Neural progenitor cell (in vitro differentiated cells): Measurements from ENCODE around the gene RGS12. TPM values are rescaled to one million over a fixed set of nuclear protein-coding genes. Genes with fewer than 3 reads are reported as not detected.
A peak's percentile ranks its signal among the peaks of the same experiment; 100 is the strongest.

ENCODE experiments used
- DNase-seq: peaks from one replicate; pipeline ENCODE4 v3.0.0-alpha.2; 2016; ENCODE audit warnings: low spot score
- H2AFZ ChIP-seq: fragments of 200-600 bp; sonication (generic); replicated peaks from 2 replicates; pipeline ENCODE4 v1.6.1; 2016; ENCODE audit warnings: antibody characterized with exemption
- H3F3A ChIP-seq: fragments of 200-600 bp; sonication (generic); 2 replicates; pipeline ENCODE4 v1.6.1; 2016; ENCODE audit warnings: antibody characterized with exemption, low read depth
- H3K27ac ChIP-seq: fragments of 200-600 bp; sonication (generic); 2 replicates; pipeline ENCODE4 v1.5.1; 2016; ENCODE audit warnings: mild to moderate bottlenecking
- H3K27me3 ChIP-seq: fragments of 200-600 bp; sonication (generic); 2 replicates; pipeline ENCODE4 v1.6.1; 2016; ENCODE audit warnings: mild to moderate bottlenecking, moderate library complexity
- H3K36me3 ChIP-seq: fragments of 200-600 bp; sonication (generic); 2 replicates; pipeline ENCODE4 v1.5.1; 2016
- H3K4me1 ChIP-seq: fragments of 200-600 bp; sonication (generic); 2 replicates; pipeline ENCODE4 v1.6.1; 2016; ENCODE audit warnings: mixed run types
- H3K4me2 ChIP-seq: fragments of 200-600 bp; sonication (generic); 2 replicates; pipeline ENCODE4 v1.6.1; 2016
- H3K4me3 ChIP-seq: fragments of 200-600 bp; sonication (generic); 2 replicates; pipeline ENCODE4 v1.5.1; 2016
- H3K79me2 ChIP-seq: fragments of 200-600 bp; sonication (generic); 2 replicates; pipeline ENCODE4 v1.6.1; 2016; ENCODE audit warnings: low read depth
- H3K9ac ChIP-seq: fragments of 200-600 bp; sonication (generic); 2 replicates; pipeline ENCODE4 v1.6.1; 2016
- H3K9me3 ChIP-seq: fragments of 200-600 bp; sonication (generic); 2 replicates; pipeline ENCODE4 v1.5.1; 2016; ENCODE audit warnings: low read depth
- H4K20me1 ChIP-seq: fragments of 200-600 bp; sonication (generic); 2 replicates; pipeline ENCODE4 v1.6.1; 2016; ENCODE audit warnings: low read depth
- H3K27ac Mint-ChIP-seq: 3 replicates; pipeline ENCODE4 v1.8.0; 2021; ENCODE audit warnings: mixed read lengths
- H3K27me3 Mint-ChIP-seq: 2 replicates; pipeline ENCODE4 v1.8.0; 2022; ENCODE audit warnings: low read depth, mild to moderate bottlenecking, inconsistent platforms, moderate library complexity, mixed read lengths; ENCODE audit not compliant: insufficient read depth
- H3K36me3 Mint-ChIP-seq: 3 replicates; pipeline ENCODE4 v1.8.0; 2021; ENCODE audit warnings: mixed read lengths
- H3K4me1 Mint-ChIP-seq: 3 replicates; pipeline ENCODE4 v1.8.0; 2021; ENCODE audit warnings: mixed read lengths
- H3K4me3 Mint-ChIP-seq: 3 replicates; pipeline ENCODE4 v1.8.0; 2021; ENCODE audit warnings: mild to moderate bottlenecking, moderate library complexity, mixed read lengths
- H3K9me3 Mint-ChIP-seq: 3 replicates; pipeline ENCODE4 v1.8.0; 2020; ENCODE audit warnings: mixed read lengths
- EZH2 ChIP-seq: fragments of 200-600 bp; sonication (generic); IDR thresholded peaks from 2 replicates; pipeline ENCODE4 v1.6.1; 2017; ENCODE audit warnings: antibody characterized with exemption, mild to moderate bottlenecking, moderate library complexity
- EZH2phosphoT487 ChIP-seq: fragments of 200-600 bp; sonication (generic); IDR thresholded peaks from 2 replicates; pipeline ENCODE4 v1.6.1; 2017; ENCODE audit warnings: antibody characterized with exemption
- total RNA-seq: library from RNA; depleted of rRNA; stranded (reverse); fragments of >200 nt; gene quantifications from 2 replicates; pipeline ENCODE4 v1.2.3, GENCODE V29; 2015; ENCODE audit warnings: low replicate concordance
- TF ChIP-seq, protein P1 (sequence below): fragments of 200-600 bp; sonication (generic); IDR thresholded peaks from 2 replicates; pipeline ENCODE4 v1.5.1; 2017; ENCODE audit warnings: antibody characterized with exemption, mild to moderate bottlenecking

RGS12 gene
- total RNA-seq, 1 donor from 2014 or later, result 36.6 TPM

DNA sequence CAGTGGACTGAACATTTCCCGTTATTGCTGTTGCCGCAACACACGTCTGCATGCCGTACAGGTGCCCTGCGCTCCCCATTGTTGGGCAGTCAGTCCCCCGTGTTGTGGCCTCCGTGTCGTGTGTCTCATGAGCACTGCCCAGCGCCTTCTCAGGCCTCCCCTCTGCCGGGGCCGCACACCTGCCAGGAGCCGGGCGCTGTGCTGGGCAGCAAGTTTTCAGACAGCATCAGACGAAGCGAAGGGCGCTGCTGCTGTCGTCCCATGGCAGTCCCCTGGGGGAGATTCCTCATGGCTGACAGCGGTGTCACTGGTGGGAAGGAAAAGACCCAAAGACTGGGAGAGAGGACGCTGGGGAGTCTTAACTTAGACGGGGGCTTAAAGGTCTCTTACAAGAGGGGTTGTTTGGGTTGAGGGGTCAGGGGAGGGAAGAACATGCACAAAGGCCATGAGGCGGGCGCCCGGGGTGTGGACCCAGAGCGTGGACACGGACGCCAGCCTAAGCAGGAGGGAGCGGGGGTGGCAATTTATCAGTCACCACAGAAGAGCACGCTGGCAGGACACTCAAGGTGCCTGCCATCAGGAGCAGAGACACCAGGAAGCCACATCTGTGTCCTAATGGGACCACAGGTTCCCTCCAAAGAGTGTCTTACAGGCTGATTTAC, 47.3 kb downstream of the RGS12 start:
- no peaks in the 10 kb centered on the region for H3K9me3 Mint-ChIP-seq
- Histone ChIP-seq H3K27ac (no peak overlapping the region), H3K4me2 (no peak overlapping the region), H2AFZ (no peak overlapping the region), H3K36me3 (no peaks in the 10 kb centered on the region), H3K4me3 (no peak overlapping the region), H3K9ac (no peak overlapping the region), H3K4me1 (peaks cover 9% of the 10 kb centered on the region), H3K27me3 (no peaks in the 10 kb centered on the region), H3F3A (no peaks in the 10 kb centered on the region), H4K20me1 (peaks cover 37% of the 10 kb centered on the region), H3K9me3 (no peaks in the 10 kb centered on the region), H3K79me2 (peaks cover 9% of the 10 kb centered on the region)
- H3K4me3 Mint-ChIP-seq, result no peak overlapping the region
- TF ChIP-seq EZH2phosphoT487, result no peak
- TF ChIP-seq EZH2, result no peak
- TF ChIP-seq, protein P1, sequence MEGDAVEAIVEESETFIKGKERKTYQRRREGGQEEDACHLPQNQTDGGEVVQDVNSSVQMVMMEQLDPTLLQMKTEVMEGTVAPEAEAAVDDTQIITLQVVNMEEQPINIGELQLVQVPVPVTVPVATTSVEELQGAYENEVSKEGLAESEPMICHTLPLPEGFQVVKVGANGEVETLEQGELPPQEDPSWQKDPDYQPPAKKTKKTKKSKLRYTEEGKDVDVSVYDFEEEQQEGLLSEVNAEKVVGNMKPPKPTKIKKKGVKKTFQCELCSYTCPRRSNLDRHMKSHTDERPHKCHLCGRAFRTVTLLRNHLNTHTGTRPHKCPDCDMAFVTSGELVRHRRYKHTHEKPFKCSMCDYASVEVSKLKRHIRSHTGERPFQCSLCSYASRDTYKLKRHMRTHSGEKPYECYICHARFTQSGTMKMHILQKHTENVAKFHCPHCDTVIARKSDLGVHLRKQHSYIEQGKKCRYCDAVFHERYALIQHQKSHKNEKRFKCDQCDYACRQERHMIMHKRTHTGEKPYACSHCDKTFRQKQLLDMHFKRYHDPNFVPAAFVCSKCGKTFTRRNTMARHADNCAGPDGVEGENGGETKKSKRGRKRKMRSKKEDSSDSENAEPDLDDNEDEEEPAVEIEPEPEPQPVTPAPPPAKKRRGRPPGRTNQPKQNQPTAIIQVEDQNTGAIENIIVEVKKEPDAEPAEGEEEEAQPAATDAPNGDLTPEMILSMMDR, result no peak
- peak overlapping the region; percentile 29 for H3K27ac Mint-ChIP-seq
- H3K27me3 Mint-ChIP-seq, result peaks cover 4% of the 10 kb centered on the region
- DNase-seq, result no peak
- peaks cover 19% of the 10 kb centered on the region for H3K36me3 Mint-ChIP-seq
- peaks cover 23% of the 10 kb centered on the region for H3K4me1 Mint-ChIP-seq

- Histone ChIP-seq H3K4me2 (no peak overlapping the region), H3K27me3 (no peaks in the 10 kb centered on the region), H3K27ac (no peak overlapping the region), H3K36me3 (no peaks in the 10 kb centered on the region), H4K20me1 (peaks cover 42% of the 10 kb centered on the region), H3K9me3 (no peaks in the 10 kb centered on the region), H2AFZ (no peak overlapping the region), H3K4me3 (no peak overlapping the region), H3K79me2 (peaks cover 9% of the 10 kb centered on the region), H3K4me1 (peaks cover 6% of the 10 kb centered on the region), H3K9ac (no peak overlapping the region), H3F3A (no peaks in the 10 kb centered on the region)
- peaks cover 23% of the 10 kb centered on the region for H3K4me1 Mint-ChIP-seq
- DNase-seq, result no peak
- H3K36me3 Mint-ChIP-seq, result peaks cover 19% of the 10 kb centered on the region
- peaks cover 4% of the 10 kb centered on the region for H3K27me3 Mint-ChIP-seq
- no peaks in the 10 kb centered on the region for H3K9me3 Mint-ChIP-seq
- H3K27ac Mint-ChIP-seq, result no peak overlapping the region
- H3K4me3 Mint-ChIP-seq, result no peak overlapping the region
- no peak for TF ChIP-seq EZH2
- TF ChIP-seq, protein P1, result no peak
- TF ChIP-seq EZH2phosphoT487, result no peak
Measured at GRCh38 chr4:3340700-3341083, 47.9 kb downstream of the RGS12 start.

DNA sequence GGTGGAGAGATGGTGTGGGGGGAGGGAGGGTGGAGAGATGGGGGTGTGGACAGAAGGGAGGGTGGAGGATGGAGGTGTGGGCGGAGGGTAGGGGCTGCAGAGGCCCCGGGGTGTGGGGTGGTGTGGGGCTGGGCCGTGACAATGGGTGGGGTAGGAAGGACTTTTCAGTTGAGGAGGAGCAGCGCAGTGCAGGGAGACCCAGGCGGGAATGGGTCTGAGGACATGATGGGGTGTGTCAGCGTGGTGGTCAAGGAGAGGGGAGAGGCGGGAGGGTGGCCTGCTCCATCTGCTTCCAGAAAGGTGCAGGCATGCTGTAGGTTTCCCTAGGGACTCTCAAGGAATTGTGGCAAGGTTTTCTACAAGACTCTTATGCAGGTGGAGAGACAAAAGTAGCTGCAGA, 48.9 kb downstream of the RGS12 start:
- peaks cover 4% of the 10 kb centered on the region for H3K27me3 Mint-ChIP-seq
- H3K36me3 Mint-ChIP-seq, result peaks cover 13% of the 10 kb centered on the region
- H3K4me1 Mint-ChIP-seq, result peaks cover 23% of the 10 kb centered on the region
- H3K79me2 ChIP-seq, result peaks cover 9% of the 10 kb centered on the region
- no peak overlapping the region for H3K9ac ChIP-seq
- no peak overlapping the region for H3K27ac ChIP-seq
- no peaks in the 10 kb centered on the region for H3K36me3 ChIP-seq
- no peak for DNase-seq
- H4K20me1 ChIP-seq, result peaks cover 42% of the 10 kb centered on the region
- no peak overlapping the region for H3K4me2 ChIP-seq
- H2AFZ ChIP-seq, result no peak overlapping the region
- H3K4me1 ChIP-seq, result peaks cover 6% of the 10 kb centered on the region
- no peaks in the 10 kb centered on the region for H3K9me3 Mint-ChIP-seq
- no peaks in the 10 kb centered on the region for H3F3A ChIP-seq
- H3K9me3 ChIP-seq, result no peaks in the 10 kb centered on the region
- TF ChIP-seq, protein P1, result no peak
- no peak for TF ChIP-seq EZH2phosphoT487
- no peak for TF ChIP-seq EZH2
- H3K4me3 Mint-ChIP-seq, result no peak overlapping the region
- no peaks in the 10 kb centered on the region for H3K27me3 ChIP-seq
- no peak overlapping the region for H3K27ac Mint-ChIP-seq
- no peak overlapping the region for H3K4me3 ChIP-seq
